HK-2 (cell line): ENCODE measurements around the gene DRAP1.
"Not testable (repeated sequence)": the region's sequence is repeated elsewhere in the genome, so short reads cannot be mapped to it uniquely, and the experiment has no call there.

ENCODE experiments used
- DNase-seq: peaks from one replicate; pipeline ENCODE4 v3.0.0-alpha.2; 2018; ENCODE audit not compliant: unreplicated experiment

DRAP1 gene

GRCh38 chr11:65931773-65932557 lies 12.7 kb downstream of the DRAP1 start:
- DNase-seq, result no peak

DNA sequence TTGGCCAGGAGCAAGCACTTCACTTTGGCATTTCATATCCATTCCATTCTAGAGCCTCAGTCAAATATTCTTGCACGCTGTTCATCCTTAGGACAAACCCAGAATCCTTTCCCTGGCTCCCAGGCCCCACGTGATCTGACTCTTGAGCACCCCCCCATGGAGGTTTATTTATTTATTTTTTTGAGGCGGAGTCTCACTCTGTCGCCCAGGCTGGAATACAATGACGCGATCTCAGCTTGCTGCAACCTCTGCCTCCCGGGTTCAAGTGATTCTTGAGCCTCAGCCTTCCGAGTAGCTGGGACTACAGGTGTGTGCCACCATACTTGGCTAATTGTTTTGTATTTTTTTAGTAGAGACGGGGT lies 13.3 kb downstream of the DRAP1 start:
- DNase-seq, result no peak

- DNase-seq, result no peak
These were observed 14.8 kb downstream of the DRAP1 start for GRCh38 chr11:65934014-65934413.

DNA sequence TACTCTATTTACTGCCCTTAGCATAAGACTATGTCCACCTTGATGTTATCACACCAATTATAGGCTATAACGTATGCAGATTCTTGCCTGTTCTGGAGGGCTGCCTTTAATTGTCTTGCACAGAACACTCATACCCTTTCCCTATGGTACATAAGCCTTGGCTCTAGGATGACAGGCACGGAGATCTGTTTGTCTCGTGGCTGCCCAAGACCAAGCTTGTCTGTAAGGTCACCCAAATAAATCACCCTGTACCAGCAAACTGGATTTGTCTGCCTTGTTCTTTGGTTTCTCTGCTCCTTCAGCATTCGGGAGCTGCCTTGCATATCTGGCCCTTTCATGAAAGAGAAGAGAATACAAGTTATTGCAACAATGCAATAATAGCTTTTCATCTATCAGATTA lies 18.5 kb downstream of the DRAP1 start:
- no peak for DNase-seq

GRCh38 chr11:65941720-65942310 lies 22.6 kb downstream of the DRAP1 start:
- no peak for DNase-seq

DNA sequence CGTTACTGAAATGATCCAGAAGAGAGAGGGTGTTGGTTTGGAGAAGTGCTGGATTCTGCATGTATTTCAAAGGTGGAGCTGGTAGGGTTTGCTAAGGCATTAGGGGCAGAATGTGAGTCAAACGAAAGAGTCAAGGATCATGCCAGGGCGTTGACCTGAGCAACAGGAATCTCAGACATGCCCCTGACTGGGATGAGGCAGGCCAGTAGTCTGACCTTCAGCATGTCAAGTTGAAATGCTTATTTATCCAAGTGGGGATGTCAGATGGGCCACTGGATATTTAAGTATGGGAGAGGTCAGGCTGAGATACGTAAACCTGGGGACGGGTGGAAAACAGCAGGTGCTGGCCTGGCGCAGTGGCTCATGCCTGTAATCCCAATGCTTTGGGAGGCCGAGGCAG lies 23.3 kb downstream of the DRAP1 start:
- no peak for DNase-seq

- no peak for DNase-seq
These were observed 25.0 kb downstream of the DRAP1 start for GRCh38 chr11:65944191-65944590.

DNA sequence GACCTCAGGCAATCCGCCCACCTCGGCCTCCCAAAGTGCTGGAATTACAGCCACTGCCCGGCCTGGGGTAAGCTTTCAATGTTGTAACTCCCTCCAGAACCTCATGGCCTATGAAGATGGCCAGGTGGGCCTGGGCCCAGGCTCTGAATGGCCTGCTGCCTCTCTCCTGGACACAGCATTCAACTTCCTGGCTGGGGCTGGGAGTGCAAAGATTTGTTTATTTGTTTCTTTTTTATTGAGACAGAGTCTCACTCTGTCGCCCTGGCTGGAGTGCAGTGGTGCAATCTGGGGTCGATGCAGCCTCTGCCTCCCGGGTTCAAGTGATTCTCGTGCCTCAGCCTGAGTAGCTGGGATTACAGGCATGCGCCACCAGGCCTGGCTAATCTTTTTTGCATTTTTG lies 25.5 kb downstream of the DRAP1 start:
- DNase-seq, result no peak

- DNase-seq, result no peak
These were observed 26.2 kb downstream of the DRAP1 start, which contains the start of gene TSGA10IP for GRCh38 chr11:65945430-65945911. TSGA10IP (plus strand) TSS chr11:65945480; CDS start chr11:65945676, 196 bp downstream.

DNA sequence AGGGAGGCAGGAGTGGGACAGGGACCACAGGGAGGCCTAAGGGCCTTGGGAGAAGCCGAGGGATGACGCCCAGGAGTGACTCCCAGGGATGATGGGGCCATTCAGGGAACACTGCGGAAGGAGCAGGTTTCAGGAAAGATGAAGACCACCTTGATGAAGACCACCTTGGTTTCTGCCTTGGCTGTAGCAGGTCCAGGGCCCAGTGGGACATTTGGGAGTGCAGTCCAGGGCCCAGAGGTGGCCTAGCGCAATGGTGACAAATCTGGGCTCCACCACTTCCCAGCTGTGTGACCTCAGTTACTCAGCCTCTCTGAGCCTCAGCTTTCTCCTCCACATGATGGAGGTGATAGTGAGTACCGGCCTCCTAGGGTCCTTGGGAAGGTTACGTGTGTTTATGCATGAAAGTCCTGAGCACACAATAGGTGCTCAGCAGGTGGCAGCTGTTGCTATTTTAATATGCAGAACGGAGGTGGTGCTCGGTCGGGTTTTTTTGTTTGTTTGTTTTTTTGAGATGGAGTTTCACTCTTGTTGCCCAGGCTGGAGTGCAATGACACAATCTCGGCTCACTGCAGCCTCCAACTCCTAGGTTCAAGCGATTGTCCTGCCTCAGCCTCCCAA lies 26.8 kb downstream of the DRAP1 start:
- no peak for DNase-seq

DNA sequence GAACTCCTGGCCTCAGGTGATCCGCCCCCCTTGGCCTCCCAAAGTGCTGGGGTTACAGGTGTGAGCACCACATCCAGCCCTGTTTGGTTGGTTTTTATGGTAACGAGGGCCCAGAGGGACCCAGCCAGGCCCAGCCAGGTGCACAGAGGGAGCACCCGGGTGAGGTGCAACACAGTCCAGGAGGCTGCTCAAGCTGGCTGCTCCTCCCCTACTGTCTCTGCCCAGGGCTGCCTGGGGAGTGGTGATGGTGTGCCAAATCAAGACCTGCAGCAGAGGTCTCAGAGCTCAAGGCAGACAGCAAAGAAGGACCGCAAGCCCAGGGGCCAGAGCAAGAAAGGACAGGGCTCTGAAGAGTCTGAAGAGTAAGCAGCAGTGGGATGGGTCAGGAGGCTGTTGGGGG lies 27.4 kb downstream of the DRAP1 start:
- DNase-seq, result no peak

DNA sequence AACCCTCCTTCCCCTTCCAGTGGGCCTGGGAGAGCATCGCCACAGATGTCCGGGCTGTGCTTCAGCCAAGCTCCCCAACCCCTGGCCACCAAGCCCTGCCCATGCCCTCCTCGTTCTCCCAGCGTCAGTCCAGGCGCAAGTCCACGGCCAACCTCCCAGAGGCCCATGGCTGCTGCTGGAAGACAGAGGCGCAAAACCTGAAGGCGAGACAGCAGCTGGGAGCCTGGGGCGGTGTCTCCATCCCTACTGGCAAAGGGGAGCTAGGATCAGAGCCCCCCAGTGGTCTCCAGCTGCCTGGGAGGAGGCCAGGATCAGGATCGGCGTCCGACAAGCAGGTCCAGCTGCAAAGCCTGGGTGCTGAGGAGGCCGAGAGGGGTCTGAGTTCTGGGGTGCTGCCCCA lies 27.9 kb downstream of the DRAP1 start:
- no peak for DNase-seq

GRCh38 chr11:65947603-65948125 lies 28.4 kb downstream of the DRAP1 start:
- no peak for DNase-seq

DNA sequence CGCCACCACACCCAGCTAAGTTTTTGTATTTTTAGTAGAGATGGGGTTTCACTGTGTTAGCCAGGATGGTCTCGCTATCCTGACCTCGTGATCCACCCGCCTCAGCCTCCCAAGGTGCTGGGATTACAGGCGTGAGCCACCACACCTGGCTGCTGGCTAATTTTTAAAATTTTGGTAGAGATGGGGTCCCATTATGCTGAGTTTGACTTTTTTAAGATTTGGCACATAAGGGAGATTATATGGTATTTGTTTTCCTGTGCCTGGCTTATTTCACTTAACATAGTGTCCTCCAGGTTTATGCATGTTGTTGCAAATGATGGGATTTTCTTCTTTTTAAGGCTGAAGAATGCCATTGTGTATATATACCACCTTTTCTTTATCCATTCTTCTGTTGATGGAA lies 31.5 kb downstream of the DRAP1 start:
- DNase-seq, result not testable (repeated sequence)

DNA sequence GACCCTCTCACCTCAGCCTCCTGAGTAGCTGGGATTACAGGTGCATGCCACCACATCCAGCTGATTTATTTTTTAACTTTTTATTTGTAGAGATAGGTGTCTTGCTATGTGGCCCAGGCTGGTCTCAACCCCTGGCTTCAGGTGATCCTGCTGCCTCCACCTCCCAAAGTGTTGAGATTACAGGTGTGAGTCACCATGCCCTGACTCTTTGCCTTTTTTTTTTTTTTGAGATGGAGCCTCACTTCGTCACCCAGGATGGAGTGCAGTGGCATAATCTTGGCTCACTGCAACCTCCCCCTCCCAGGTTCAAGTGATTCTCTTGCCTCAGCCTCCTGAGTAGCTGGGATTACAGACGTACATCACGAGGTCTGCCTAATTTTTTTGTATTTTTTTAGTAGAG lies 32.4 kb downstream of the DRAP1 start:
- not testable (repeated sequence) for DNase-seq

GRCh38 chr11:65952052-65952521 lies 32.9 kb downstream of the DRAP1 start:
- no peak for DNase-seq

- DNase-seq, result no peak
These were observed 34.2 kb downstream of the DRAP1 start for GRCh38 chr11:65953471-65953870.

GRCh38 chr11:65954771-65955170 lies 35.5 kb downstream of the DRAP1 start:
- DNase-seq, result no peak

DNA sequence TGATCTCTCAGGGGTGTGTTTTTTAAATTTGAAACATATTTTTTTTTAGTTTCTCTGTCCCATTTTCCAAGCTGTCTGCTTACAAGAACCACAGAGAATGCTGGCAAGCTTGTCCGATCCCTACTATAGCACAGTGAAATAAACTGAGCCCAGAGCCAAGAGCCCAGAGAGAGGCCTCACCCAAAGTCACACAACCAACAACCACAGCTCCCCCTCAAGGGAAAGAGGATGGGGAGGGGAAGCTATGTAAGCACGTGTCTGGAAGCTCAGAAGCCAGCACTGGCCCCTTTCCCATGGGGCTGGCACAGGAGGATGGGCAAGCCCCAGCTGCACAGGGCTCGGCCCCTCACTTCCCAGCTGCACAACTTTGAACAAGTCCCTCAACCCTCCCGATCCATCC lies 39.1 kb downstream of the DRAP1 start:
- DNase-seq, result no peak

- DNase-seq, result no peak
These were observed 39.7 kb downstream of the DRAP1 start for GRCh38 chr11:65958774-65959420.

- DNase-seq, result no peak
These were observed 41.6 kb downstream of the DRAP1 start for GRCh38 chr11:65960824-65961266.
